ENCODE results near the gene EPC2. TPM values are rescaled to one million over a fixed set of nuclear protein-coding genes. Genes with fewer than 3 reads are reported as not detected.

EPC2 gene

DNA sequence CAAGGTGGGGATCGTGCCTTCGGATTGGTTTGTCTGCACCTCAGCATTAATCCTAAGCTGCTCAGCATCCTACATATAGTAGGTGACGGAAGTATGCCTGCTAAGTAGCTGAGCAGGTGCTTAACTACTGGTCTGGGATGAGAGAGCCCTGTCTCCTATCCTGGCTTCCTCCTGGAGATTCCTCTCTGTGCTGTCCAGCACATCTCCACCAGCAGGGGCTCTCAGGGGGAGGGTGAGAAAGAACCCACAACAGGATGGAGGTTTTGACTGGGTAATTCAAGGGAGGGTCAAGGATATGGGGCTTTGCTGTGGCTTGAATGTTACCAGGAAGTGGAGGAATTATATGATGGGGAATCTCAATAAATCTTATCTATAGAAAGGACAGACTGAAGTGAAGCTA lies 185.1 kb downstream of the EPC2 start:
- Histone ChIP-seq H4K5ac (ENCODE audit: low read length) (no peak overlapping the region), H3K4me3 (ENCODE audit: low read length) (no peak overlapping the region), H3K79me1 (ENCODE audit: low read length) (no peaks in the 10 kb centered on the region), H2BK120ac (ENCODE audit: low read depth, low read length) (no peak overlapping the region), H3K4me2 (ENCODE audit: low read length) (no peak overlapping the region), H3K18ac (ENCODE audit: low read length) (no peak overlapping the region), H4K8ac (ENCODE audit: low read depth, low read length) (no peak overlapping the region), H3K4me1 (ENCODE audit: control insufficient read depth, low read depth, low read length) (no peaks in the 10 kb centered on the region), H3K56ac (ENCODE audit: low read length) (no peak overlapping the region), H2BK5ac (ENCODE audit: low read length) (no peak overlapping the region), H3K27ac (ENCODE audit: low read depth, low read length) (no peak overlapping the region), H2AK5ac (ENCODE audit: low read length) (no peak overlapping the region), H3K4ac (ENCODE audit: low read depth, low read length) (no peak overlapping the region), H2BK15ac (replicated peaks; ENCODE audit: low read depth) (no peak overlapping the region), H3K79me2 (ENCODE audit: control insufficient read depth, insufficient read depth, low read length) (no peaks in the 10 kb centered on the region), H3K36me3 (ENCODE audit: control insufficient read depth, insufficient read depth, low read length) (no peaks in the 10 kb centered on the region), H3K9ac (ENCODE audit: low read length) (no peak overlapping the region), H3K23ac (ENCODE audit: low read length) (no peak overlapping the region), H3K27me3 (ENCODE audit: insufficient read depth, low read length, poor library complexity) (no peaks in the 10 kb centered on the region)
- peak; percentile 28 for DNase-seq
- no CpG with 5 or more reads among the region's 3 CpGs for WGBS (ENCODE audit: extremely low coverage, insufficient coverage, low lambda C conversion rate)

DNA sequence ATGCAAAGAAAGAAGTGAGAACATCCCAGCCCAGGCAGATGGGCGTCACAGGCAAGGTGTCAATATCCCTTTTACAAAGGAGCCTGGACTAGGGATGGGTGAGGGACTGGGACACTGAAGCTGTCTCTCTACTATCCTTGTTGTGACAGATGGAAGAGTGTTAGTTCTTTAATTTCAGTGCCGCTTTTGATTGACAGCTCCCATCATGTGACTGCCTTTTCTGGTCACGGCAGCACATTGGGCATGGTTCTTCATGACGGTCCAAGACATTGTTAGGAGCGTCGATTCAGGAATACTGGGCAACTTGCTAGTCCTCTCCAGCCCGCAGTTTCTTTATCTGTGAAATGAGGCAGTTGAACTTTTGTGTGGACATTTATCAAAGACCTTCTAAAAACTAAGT lies 188.1 kb downstream of the EPC2 start:
- H3K4ac ChIP-seq (ENCODE audit: low read depth, low read length) = no peak overlapping the region
- H3K27me3 ChIP-seq (ENCODE audit: insufficient read depth, low read length, poor library complexity) = no peaks in the 10 kb centered on the region
- H3K9ac ChIP-seq (ENCODE audit: low read length) = no peak overlapping the region
- H3K27ac ChIP-seq (ENCODE audit: low read depth, low read length) = no peak overlapping the region
- H3K4me1 ChIP-seq (ENCODE audit: control insufficient read depth, low read depth, low read length) = no peaks in the 10 kb centered on the region
- H3K79me2 ChIP-seq (ENCODE audit: control insufficient read depth, insufficient read depth, low read length) = no peaks in the 10 kb centered on the region
- no peak overlapping the region for H3K18ac ChIP-seq (ENCODE audit: low read length)
- no peak overlapping the region for H2AK5ac ChIP-seq (ENCODE audit: low read length)
- H3K4me3 ChIP-seq (ENCODE audit: low read length) = no peak overlapping the region
- H3K23ac ChIP-seq (ENCODE audit: low read length) = peak overlapping the region; percentile 24
- no peak overlapping the region for H2BK15ac ChIP-seq (replicated peaks; ENCODE audit: low read depth)
- no CpG with 5 or more reads among the region's 7 CpGs for WGBS (ENCODE audit: extremely low coverage, insufficient coverage, low lambda C conversion rate)
- no peak overlapping the region for H4K8ac ChIP-seq (ENCODE audit: low read depth, low read length)
- H2BK5ac ChIP-seq (ENCODE audit: low read length) = no peak overlapping the region
- DNase-seq = no peak
- H4K5ac ChIP-seq (ENCODE audit: low read length) = no peak overlapping the region
- no peak overlapping the region for H3K4me2 ChIP-seq (ENCODE audit: low read length)
- H3K56ac ChIP-seq (ENCODE audit: low read length) = no peak overlapping the region
- H3K36me3 ChIP-seq (ENCODE audit: control insufficient read depth, insufficient read depth, low read length) = no peaks in the 10 kb centered on the region
- no peaks in the 10 kb centered on the region for H3K79me1 ChIP-seq (ENCODE audit: low read length)
- no peak overlapping the region for H2BK120ac ChIP-seq (ENCODE audit: low read depth, low read length)

Small RNA genes within 50 kb of the gene (small RNA-seq; reads per million reads assigned to genes)
- gene RNU2-9P (ENCODE audit: insufficient read depth) = not detected
- not detected for gene RPS29P8 (ENCODE audit: insufficient read depth)
